EH (cell line): ENCODE measurements around the gene GPR161.
A peak's percentile ranks its signal among the peaks of the same experiment; 100 is the strongest.
"Not testable (repeated sequence)": the region's sequence is repeated elsewhere in the genome, so short reads cannot be mapped to it uniquely, and the experiment has no call there.

Source experiments
- DNase-seq: peaks from one replicate; pipeline ENCODE4 v3.0.0-alpha.2; 2015; ENCODE audit warnings: low read depth

Gene GPR161

DNA sequence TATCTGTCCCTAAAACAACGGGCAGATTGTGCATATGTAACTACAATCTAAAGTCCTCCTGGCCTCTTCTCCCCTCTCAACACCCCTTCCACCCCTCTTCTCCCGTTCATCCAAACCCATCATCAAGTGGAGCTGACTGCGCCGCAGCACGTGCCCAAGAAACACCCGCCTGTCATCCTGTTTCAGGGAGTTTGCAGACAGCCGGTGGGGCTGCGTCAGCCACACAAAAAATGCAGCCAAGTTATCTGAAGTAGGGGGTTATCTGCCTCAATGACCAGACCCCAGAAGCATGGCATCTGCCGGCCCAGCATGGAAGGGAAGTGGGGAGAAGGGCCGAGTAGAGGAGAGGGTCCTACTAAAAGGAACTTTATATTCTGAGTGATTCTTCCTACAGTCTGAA lies 49.0 kb downstream of the GPR161 start:
- no peak for DNase-seq

DNA sequence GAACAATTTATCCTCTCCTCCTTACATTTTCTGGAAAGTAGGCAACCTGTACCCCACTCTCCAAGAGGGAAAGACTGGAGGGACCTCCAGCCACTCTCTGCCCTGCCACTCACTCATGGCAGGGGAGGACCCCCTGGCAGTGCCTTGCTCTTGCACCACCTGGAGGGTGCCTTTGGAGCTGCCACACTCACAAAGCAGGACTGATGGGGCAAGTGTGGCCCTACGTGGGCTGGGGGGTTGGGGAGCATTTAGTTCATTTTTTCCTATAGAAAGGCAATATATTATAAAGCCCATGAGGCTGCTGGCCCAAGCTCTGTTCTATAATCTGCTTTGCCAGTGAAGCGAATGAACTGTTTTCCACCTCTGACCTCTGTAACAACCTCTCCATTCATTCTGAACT lies 50.3 kb downstream of the GPR161 start:
- DNase-seq, result no peak

DNA sequence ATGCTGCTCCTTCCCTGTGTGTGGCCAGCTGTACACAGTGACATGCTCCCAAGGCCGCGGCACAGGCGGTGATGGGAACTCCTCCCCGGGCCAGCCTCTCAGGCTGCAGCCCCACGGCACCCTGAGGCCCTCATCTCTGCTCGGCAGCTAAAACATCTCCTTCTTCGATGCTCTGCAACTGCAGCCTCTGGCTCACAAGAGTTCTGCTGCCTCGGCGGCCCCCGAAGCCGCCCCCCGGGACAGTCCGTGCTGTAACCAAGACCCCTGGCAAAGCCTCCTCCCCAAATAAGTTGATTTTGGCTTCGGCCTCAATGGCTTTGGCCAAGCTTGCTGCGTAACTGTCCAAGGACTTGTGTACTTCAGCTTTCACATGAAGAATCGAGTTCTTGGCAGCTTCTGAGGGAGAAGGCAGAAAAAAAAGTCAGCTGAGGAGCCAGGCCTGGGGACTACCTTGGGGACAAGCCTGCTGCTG lies 51.3 kb downstream of the GPR161 start:
- no peak for DNase-seq

DNA sequence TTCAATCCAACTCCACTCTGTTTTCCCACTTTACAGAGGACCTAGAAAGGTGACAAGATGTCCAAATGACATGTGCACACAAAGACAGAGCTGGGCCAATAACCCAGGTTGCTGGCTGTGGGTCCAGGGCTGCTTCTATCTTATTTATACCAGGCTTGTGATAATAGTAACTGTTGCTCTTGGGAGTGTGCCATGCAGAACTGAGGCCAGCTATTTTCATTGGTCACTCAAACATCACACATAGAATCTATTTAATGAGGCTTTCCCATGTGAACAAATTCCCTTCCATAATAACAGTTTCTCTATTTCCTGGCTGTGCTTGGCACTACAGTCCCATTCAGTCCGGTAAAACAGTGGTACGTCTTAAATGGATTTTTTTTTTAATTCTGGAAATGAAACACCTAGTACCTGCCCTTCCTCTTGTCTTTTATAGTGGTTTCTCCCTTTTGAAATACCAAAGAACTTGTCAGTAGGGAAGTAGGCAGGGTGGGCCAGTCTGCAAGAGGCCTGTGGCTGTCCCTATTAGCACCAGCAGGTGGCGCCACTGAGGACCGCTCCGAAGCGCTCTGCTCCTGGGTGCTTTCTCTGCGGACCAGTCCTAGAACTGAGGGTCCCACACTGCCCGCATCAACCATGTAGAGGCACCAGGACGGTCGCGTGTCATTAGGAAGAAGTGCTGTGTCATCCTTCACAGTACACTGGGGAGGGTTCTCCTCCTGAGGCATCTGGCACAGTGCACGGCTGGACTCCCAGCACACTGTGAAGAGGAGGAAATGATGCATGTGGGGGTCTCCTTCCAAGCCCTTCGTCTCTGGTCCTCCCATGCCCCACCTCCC lies 52.1 kb downstream of the GPR161 start:
- peak; percentile 48 for DNase-seq

DNA sequence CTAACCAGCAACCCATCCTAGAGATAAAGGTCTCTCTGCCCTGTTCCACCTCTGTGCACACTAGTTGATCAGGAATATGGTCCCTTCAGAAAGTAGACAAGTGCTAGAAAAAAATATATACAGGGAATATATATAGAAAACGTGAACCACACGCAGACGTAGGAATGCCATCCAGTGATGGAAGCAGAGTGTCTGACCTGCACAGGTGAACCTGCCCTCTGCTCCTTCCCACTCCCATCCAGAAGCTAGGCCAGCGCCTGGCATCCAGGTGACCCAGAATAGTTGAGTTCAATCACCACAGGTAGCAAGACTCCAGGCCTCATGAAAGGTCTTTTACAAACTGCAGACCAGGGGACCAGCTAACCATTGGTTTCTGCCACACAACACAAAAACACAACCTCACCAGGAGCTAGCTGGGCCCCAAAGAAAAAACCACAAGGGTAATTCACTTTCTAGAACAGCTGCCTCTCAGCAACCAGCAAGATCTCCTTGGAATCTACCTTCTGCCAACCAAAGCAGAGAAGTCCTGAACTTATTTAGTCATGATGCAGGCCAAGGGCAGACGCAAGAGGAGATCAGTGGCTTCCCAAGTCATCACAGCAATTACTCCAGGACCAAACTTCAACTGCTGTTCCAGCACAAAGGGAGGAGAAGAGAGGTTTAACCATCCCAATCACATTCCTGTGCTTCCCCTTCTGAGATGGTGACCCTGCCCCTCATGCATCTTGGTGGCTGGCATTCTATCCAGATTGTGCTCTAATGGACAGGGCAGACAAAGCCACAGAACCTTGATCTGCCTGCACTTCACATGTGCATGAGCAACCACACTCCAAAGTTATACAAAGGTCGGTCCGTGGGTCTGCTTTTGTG lies 53.0 kb downstream of the GPR161 start:
- DNase-seq, result no peak

DNA sequence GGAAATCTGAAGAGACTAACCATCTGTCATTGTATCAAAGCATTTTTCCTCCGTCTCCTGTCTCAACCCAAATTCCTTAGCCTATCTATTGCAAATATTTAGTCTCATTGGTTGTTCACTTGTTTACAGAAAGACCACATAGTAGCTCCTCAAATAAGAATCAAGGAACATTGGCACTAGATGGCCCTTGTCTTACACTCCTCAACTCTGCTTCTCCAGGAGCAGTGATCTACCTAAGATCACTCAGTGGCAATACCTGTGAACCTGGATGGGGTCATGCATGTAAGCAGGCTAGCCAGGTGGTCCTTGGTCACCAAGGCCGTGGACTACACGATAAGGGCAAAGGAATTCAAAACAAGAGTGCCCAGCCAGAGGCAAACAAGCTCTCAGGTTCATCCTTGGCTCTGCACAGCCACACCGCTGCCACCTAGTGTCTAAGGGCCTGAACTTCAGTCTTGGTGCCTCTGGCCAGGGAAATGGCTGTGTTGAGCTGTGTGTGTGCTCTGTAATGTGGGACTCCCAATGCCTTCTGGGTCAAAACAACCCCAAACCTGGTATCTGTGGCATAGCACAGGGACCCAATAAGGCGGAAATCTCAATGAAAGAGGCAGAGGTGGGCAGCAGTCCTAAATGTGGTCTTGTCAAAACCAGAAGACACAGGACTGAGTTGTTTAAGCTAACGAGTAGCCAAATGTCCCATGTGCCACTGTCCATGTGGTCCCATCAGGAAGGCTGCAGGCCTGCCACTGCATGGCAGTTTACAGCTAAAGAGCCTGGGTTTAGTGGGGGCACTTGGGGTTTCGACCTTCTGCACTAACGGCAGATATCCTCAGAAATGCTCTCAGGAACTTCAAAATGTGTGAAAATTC lies 54.5 kb downstream of the GPR161 start:
- DNase-seq, result peak; percentile 78

DNA sequence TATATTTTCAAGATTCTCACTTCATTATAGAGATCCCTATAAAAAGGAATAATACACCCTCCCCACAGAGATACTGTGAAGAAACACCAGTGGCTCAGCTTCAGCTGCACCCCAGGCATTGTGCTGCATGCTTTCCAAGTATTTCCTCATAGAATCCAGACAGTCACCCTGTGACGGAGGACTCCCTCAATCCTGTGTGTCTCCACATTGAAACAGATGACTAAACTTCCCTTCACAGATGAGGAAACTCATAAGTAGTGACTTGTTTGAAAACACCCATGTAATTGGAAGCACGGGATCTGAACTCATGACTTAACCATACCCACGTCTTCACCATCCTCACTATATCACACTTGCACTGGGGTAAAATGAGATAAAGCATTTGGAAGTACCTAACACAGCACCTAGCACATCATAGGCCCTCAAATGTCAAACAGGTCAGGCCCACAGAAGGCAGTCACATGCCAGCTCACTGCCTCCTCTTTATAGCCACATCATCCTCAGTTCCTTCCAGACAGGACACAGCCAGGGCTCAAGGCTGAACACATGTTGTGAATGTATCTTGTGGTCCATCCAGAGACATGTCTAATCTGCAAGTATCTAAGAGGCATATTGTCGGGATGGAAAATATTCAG lies 55.2 kb downstream of the GPR161 start:
- peak; percentile 87 for DNase-seq

DNA sequence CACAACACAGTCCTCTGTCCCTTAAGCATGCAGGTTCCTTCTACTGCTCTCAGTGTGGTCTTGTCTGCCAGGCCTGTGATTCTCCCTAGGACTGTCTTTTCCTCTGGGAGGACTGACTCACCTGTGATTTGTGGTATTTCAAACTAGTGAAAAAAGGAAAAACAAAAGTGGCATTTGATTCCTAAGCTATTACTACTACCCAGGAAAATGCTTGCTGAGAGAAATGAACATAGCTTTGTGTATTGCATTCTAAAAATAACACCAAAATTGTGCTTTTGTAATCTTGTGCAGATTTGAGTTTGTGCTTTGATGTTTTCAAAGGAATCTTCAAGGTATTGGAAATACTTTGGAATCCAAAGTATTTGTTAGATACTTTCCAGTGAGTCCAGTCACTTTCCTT lies 57.0 kb downstream of the GPR161 start:
- peak; percentile 62 for DNase-seq

DNA sequence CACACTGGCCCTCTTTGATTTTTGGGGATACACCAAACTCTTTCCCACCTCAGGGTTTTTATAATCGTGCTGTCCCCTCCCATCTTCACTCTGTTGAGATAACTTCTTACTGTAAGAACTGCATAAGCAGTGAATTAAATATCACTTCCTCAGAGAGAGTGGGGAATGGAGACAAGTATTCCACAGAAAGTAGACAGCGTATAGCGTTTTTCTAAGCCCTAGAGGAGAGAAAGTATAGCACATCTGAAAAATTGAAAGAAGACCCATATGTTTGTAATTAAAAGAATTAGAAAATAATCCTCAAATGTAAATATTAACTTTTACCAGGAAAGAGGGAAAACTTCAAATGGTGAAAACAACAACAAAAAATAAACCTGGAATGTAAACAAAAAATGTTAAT lies 67.3 kb downstream of the GPR161 start:
- no peak for DNase-seq

DNA sequence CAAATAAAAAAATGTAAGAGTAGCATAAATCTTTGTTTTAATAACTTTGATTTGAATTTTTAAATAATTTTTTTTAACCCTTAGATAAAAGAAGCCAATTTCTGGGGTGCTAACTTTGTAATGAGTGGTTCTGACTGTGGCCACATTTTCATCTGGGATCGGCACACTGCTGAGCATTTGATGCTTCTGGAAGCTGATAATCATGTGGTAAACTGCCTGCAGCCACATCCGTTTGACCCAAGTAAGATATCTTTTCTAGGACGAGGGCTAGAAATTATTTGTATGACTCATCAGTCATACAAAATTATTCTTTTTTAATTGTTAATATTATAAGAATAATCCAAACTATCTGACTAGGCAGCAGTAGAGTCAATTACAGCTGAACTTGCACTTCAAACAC lies 71.2 kb downstream of the GPR161 start:
- DNase-seq, result no peak

DNA sequence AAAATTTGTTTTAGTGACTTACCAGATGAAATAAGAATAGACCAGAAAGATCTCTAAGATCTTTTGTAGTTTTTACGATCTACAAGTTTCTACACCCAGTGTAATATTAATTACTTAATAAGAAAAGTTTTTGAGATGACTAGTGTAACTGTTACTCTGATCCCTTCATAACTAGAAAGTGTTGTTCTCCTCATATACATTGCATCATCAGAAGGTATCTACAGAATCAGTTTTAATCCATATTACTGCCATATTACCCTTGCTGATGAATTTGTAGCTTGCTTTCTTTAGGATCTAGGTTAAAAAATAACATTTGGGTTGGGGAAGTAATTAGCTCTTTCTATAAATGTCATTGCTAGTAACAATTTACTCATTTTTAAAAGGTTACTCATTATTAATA lies 72.5 kb downstream of the GPR161 start:
- no peak for DNase-seq

DNA sequence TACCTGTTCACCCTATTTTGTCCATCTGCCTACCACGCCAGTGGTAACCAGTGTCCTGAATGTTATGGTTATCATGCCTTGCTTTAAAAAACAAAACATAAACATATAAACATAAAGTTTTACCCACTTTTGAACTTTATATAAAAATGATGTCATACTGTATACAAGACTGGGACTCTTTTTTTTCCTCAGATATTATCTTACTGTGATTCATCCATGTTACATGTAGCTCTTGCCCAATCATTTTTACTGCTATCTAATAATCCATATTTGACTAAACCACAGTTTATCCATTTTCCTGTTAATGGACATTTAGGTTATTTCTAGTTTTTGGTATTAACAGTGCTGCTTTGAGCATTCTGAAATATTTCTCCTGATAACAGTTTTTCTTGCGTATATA lies 78.8 kb downstream of the GPR161 start:
- peak; percentile 39 for DNase-seq

DNA sequence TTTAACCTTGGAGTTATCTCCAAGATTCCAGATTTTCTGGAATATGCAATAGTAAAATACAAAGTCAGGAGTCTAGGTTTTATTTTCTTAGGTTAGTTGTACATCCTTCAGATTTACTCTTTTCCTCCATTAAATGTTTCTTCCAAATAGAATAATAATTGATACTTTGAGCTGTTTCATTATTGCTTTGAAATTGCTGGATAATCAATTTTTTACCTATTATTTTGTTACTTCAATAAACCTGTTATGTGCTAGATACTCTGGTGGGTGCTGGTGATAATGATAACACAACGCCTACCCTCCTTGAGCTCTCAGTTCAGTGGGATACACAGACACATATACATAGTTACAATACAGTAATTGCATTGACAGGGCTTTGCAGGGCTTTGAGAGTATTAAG lies 79.4 kb downstream of the GPR161 start:
- no peak for DNase-seq

DNA sequence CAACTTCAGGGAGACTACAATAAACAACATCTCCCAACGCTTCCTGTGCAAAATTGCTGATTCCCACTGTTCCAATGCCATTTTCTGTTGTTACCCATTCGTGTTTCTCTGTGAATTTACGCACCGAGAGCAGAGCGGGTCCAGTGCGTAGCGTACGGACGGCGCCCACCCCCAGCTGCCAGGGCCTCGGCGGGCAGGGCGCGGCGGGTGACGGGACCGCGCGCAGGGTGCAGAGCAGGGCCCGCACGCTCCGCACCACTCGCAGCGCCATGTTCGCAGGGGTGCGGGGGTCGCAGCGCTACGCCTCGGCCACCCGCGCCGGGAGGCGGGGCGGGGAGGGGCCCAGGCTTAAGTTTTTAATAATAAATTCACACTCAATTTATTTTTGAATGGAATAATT lies 80.6 kb downstream of the GPR161 start:
- not testable (repeated sequence) for DNase-seq

DNA sequence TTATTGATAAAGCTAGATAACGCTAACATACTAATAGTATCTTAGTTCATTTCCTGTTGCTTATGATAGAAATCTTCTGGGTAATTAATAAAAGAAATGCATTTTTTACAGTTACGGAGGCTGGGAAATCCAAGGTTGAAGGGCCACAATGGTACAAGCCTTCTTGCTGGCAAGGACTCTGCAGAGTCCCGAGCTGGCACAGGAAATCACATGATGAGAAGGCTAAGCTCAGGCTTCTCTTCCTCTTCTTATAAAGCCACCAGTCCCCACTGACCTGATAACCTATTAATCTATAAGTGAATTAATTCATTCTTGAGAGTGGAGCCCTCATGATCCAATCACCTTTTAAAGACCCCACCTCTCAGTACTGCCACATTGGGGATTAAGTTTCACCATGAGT lies 82.6 kb downstream of the GPR161 start:
- no peak for DNase-seq

DNA sequence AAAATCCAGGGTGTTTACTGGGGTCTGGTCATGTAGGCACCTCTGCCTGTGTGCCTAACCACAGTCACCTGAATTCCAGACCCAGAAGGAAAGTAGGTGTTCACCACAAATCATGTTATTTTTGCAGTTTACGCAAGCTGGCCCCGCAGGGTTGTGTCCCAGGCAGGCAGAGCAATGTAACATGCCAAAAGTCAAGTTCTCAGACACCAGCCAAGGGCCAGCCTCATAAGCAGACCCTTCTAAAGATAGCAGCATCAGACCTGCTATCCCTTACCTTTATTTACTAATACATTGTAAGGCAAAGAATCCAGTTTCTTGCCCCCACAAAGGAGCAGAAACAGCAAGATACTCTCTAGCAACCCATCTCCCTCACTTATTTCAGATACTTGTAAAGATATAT lies 83.0 kb downstream of the GPR161 start:
- no peak for DNase-seq

DNA sequence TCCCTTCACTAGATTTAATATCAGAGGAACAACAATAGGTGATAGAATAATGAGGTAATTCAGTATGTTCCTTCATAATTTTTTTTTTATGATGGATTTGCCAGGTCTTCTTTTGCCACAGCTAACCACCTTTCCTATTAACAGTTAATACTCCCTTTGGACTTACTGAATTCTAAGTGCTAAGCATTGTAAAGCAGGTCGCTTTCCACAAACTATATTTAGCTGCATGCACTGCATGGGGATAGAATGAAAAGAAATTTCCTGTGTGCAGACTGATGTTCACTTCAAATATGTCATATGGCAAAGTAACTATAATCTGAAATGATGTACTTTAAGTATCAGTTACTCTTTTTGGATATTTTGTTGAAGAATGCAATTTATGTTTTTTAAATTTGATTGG lies 85.8 kb downstream of the GPR161 start:
- no peak for DNase-seq

DNA sequence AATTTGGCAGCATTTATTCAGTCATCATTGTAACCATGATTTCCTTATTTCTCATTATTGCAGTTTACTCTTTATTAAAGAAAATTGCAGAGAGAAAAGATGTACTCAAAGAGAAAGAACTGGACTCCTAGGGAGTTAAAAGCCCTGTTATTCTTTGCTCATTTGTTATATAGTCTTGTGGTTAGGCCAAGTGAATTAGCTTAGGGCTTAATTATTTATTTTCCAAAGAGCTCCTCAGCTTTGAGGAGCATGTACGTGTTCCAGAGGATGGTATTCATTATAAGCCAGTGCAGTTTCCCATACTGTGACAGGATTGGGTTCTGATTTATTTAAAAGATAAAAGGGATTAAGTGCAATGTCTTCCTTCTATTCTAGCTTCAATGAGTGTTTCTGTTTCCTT lies 86.4 kb downstream of the GPR161 start:
- DNase-seq, result peak; percentile 4

DNA sequence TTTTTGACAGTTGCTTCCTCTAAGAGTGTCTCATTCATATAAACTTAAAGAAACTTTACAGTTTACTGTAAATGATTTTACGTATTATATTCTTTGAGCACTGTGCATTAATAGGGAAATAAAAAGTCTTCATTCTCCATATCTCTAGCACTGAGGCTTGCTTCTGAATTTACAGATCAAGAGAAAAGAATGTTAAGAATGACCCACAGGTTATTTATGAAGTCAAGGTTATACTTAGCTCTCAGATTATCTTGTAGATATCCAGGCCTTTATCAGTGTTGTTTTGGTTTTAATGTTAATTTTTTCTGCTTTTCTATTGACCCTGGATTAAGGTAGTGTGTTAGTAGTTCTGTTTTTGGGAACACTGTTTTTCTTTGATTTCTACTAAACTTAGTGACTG lies 91.4 kb downstream of the GPR161 start:
- DNase-seq, result no peak

DNA sequence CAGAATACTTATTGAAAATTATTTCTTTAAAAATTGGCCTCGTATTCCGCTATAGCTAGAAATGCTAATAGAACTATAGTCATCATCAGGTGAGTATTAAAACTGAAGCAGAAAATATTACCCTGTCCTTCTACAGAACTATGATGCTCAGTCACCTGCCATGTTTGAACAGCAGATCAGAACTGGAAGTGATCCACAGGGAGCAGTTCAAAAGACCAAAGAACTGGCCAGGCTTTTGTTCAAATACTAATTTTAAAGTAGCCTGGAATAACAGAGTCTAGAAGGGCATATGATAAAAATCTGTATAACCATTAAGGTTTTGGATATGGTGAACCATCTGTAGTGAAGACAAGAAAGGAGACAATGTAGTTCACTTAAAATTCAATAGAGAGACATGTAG lies 94.4 kb downstream of the GPR161 start:
- no peak for DNase-seq

DNA sequence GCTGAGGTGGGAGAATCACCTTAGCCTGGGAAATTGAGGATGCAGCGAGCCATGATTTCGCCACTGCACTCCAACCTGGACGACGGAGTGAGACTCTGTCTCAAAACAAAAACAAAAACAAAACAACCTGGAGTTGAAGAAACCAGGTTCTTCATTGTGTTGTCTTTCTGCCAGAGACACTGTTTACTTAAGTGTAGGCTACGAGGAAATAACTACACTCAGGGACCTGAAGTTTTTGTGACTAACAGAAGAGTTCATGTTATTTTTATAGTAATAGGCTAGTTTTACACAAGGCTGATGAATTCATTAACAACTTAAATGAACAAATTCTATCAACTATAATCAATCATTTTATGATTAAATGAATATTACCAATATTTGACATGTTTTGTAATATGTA lies 101.4 kb downstream of the GPR161 start:
- no peak for DNase-seq

DNA sequence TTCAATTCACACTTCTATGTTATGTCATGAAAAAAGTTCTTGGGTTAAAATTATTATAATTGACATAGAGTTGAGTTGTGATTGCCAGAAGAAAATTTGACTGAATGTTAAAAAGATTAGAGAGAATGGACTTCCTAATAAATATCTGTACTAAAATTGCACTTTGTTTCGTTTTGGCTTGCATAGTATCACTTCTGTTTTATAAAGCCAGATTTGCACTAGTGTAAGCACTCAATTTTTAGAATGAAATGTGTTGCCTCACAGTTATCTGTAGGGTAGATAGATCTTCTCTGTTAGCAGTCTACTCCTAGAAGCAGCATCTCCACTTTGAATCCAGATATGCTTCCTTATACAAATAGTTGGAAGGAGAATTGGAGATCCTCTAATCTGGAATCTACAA lies 104.7 kb downstream of the GPR161 start:
- DNase-seq, result no peak
